Measurements from ENCODE around the gene MAGI1. TPM values are rescaled to one million over a fixed set of nuclear protein-coding genes. Genes with fewer than 3 reads are reported as not detected.
A peak's percentile ranks its signal among the peaks of the same experiment; 100 is the strongest.

MAGI1 gene
- total RNA-seq, 1 experiment from 2014 or later = 0.88 TPM

DNA sequence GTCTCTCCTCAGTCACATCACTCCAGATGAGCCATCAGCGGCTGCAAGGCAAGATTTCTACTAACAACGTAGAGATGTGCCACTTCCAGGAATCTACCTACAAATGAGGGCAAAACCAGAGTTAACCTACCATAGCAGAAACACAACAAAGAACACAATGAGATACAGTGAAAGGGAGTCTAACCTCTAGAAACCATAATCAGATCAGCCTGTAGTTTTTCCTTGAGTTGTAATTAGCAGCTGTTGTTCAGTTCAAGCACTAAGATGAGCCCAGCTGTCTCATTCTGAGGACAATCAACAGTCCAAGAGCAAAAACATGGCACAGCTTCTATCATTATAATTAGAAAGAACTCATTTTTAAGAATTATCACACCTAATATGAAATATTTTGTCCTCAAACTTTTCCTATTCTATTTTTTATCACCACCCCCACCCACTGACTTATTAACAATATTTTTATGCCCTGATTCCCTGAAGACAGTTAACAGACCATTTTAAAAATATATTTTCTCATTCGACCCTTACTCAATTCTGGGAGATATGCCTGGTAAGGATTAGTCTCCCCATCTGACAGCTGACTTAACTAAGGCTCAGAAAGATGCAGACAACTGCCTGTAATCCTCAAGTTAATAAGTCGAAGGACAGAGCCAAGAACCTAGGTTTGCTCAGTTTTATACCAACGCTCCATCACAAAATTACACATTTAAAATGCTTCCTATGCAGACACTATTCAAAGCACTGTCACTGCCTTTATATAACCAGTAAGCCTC is 50.1 kb downstream of the MAGI1 start:
- in situ Hi-C loops (cut with HindIII; ENCODE audit: low pct_unique_long_range_greater_than_20kb, low sequenced_read_pairs) = no loop called here
- no peak for DNase-seq (ENCODE audit: low read depth)

DNA sequence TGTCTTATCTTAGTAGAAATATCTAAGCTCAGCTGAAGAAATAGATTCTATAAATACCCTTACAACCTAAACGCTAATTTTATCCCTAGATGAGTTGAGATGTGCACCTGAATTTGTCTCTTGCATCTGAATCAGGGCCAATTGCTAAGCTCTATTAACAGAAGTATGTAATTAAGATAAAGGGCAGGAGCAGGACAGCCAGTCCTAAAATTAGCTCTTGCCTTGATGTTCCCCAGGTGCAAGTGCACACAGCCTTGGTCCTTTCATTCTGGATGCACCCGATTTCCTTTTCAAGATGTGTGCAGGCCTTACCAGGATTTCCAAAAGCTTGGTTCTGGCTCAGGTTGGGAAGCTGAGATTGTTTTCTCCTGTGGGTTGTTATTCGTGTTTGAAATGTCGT is 52.4 kb downstream of the MAGI1 start:
- DNase-seq (ENCODE audit: low read depth) = no peak
- in situ Hi-C loops (cut with HindIII; ENCODE audit: low pct_unique_long_range_greater_than_20kb, low sequenced_read_pairs) = no loop called here

DNA sequence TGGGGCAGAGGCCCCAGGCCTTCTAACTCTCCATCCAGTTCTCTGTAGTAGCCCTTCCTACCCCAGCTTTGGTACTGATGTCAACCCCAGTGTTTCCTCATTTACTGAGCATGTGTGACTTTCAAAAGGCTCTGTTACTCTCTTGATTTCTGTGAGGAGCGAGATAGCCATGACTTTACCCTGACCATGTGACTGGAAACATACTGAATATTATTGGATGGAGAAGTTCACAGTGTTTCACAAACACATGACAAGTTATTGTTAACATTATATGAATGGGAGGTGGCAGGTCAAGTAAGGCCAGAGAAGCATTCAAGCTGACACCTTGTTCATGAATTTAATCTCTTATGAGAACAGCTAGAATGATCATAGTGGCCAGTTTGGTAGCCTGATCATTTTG is 53.7 kb downstream of the MAGI1 start:
- in situ Hi-C loops (cut with HindIII; ENCODE audit: low pct_unique_long_range_greater_than_20kb, low sequenced_read_pairs) = no loop called here
- DNase-seq (ENCODE audit: low read depth) = no peak

DNA sequence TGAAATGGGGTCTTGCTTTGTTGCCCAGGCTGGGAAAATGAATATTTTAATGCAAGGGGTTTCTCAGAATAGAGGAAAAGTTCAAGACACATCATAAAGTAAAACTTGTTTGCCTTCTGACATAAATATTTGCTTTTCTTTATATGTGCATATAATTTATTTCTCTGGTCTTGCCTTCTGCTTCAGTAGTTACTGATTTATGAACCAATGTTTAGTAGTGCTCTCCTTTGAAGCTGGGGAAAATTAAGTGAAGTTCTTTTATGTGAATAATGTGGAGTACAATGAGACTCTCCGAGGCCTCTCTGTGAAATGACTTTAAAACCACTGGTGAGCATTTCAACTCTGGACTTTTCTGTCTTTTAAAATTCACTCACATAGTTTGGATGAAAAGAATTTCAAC is 55.6 kb downstream of the MAGI1 start:
- in situ Hi-C loops (cut with HindIII; ENCODE audit: low pct_unique_long_range_greater_than_20kb, low sequenced_read_pairs) = no loop called here
- no peak for DNase-seq (ENCODE audit: low read depth)

DNA sequence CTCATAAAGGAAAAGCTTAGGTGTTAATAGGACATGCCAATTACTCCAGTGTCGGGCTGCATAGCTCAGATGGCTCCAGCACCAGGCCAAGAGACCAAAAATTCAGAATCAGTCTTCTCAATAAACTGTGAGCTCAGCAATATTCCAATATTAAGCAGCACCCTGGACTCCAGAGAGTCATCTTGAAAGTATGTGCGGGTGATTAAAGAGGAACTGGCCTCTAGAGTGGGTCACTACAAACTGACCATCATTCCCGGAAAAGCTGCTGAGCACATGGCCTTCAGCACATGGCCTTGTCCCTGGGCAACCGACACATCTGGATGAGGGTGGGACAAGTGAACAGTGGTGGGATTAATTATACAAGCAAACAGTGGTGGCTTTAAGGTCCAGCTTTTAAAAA is 59.0 kb downstream of the MAGI1 start:
- in situ Hi-C loops (cut with HindIII; ENCODE audit: low pct_unique_long_range_greater_than_20kb, low sequenced_read_pairs) = no loop called here
- no peak for DNase-seq (ENCODE audit: low read depth)

DNA sequence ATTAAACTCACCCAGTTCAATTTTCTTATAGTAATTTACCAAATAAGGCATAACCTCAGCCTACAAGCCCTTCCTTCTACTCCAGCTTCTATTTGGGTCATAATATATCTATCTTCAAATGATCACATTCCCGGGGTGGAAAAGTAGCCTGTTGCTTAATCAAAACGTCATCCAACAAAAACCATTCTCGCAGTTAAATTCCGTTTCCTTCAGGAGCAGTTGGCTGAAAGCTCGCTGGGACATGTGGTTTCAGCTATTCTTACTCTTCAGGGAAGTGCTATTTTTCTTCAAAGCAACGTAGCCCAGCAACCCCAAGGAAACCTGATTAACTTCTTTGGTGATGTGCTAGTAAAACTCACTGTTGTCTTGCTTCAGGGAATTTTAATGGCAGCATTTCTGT is 59.6 kb downstream of the MAGI1 start:
- no peak for DNase-seq (ENCODE audit: low read depth)
- in situ Hi-C loops (cut with HindIII; ENCODE audit: low pct_unique_long_range_greater_than_20kb, low sequenced_read_pairs) = no loop called here

DNA sequence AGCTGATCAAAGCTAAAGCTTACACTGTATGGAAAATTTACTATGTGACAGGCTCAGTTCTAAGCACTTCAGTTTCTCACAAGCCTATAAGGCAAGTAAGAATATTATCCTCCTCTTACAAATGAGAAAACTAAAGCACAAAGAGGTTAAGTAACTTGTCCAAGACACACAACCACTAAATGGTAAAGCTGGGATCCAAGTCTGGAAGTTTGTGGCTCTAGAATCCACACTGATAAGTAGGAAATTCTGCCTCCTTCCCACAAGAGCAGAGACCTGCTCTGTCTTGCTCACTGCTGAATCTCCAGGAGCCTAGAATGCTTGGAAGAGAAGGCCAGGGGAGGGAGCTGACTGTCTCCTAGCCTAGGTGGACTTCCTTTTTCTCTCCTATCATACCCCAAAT is 60.6 kb downstream of the MAGI1 start:
- no peak for DNase-seq (ENCODE audit: low read depth)
- in situ Hi-C loops (cut with HindIII; ENCODE audit: low pct_unique_long_range_greater_than_20kb, low sequenced_read_pairs) = no loop called here

DNA sequence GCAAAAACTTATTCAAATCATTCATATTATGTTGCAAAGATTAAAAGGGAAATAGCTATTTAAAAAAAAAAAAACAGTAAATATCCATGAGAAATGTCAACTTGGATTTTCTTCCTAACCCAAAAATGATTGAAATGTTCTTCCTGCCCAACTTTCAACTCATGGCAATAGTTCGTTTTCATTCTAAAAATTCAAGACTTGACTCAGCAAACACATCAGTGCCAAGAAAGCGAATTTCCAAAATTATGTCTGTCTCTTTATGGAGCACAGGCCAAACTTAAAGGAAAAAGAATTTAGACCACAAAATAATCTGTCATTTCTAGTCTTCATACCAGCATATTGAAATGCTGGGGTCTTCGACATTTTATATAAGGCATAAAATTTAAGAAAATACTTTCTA is 63.7 kb downstream of the MAGI1 start:
- DNase-seq (ENCODE audit: low read depth) = no peak
- in situ Hi-C loops (cut with HindIII; ENCODE audit: low pct_unique_long_range_greater_than_20kb, low sequenced_read_pairs) = no loop called here

DNA sequence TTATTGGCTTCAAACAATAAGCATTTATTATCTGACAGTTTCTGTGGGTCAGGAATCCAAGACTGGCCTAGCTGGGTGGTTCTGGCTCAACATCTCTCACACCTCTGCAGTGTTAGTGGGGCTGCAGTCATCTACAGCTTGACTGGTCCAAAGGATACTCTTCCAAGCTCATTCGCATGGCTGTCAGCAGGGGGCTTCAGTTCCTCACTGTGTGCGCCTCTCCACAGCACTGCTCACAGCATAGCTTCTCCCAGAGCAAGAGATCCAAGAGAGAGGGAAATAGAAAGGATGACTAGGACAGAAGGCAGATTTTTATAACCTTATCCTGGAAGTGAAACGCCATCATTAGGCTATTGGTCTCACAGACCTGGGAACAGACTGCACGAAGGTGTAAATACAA is 64.2 kb downstream of the MAGI1 start:
- no peak for DNase-seq (ENCODE audit: low read depth)

DNA sequence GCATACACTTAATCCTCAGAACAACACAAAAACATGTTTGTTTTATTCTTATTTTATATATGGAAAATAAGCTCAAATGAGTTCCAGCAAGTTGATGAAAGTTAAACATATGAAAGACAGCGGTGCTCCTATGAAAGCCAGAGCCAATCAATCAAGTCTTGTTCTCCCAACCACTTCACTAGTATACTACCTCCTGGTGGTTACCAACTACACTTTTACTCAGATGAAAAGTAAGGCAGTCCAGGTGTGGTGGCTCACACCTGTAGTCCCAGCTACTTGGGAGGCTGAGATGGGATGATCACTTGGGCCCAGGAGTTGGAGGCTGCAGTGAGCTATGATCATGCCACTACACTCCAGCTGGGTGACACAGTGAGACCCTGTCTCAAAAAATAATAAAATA is 66.0 kb downstream of the MAGI1 start:
- no peak for DNase-seq (ENCODE audit: low read depth)
- in situ Hi-C loops (cut with HindIII; ENCODE audit: low pct_unique_long_range_greater_than_20kb, low sequenced_read_pairs) = no loop called here

More for the DNA sequence above, 64.2 kb downstream of the MAGI1 start:
- in situ Hi-C loops (cut with HindIII; ENCODE audit: low pct_unique_long_range_greater_than_20kb, low sequenced_read_pairs) = no loop called here

DNA sequence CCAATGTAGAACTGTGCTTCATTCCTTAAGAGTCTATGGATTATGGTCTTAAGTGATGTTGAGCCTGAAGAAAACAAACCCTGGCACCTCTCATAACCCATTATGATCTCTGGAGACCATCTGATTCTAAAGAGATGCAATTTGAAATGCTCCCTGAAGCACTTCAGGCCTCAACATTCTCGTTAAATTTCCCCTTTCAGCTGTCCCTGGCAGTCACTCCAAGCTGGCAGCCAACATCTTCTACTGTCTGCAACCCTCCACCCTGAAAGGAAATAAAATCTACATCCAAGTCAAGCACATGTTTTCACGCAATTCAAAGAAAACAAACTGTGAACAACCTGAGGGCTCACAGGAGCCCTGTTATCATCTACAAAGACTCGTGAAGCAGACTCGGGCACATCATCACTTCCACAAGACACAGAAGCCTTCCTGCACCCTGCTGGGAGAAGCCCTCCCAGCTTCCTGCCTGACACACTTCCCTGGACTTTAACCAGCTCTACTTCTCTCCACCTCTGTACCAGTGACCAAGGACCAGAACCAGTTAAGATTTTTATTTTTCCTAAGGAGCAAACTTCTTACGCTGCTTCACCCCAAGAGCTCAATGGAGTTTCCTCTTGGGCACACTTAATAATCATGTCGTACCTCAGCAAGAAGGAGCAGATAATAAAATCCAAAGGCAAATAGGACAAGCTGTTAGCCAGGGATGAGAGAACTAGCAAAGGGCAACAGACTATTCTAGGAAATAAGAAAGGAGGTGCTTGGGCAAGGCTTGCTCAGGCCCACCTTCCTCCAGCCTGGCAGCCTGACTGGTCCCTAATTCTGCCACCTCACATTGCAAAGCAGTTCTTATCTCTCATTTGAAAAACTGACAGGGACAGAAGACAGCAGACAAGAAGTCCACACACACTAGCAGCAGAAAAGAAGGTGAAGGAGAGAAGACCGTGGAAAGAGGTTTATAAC is 67.1 kb downstream of the MAGI1 start:
- in situ Hi-C loops (cut with HindIII; ENCODE audit: low pct_unique_long_range_greater_than_20kb, low sequenced_read_pairs) = no loop called here
- DNase-seq (ENCODE audit: low read depth) = no peak

DNA sequence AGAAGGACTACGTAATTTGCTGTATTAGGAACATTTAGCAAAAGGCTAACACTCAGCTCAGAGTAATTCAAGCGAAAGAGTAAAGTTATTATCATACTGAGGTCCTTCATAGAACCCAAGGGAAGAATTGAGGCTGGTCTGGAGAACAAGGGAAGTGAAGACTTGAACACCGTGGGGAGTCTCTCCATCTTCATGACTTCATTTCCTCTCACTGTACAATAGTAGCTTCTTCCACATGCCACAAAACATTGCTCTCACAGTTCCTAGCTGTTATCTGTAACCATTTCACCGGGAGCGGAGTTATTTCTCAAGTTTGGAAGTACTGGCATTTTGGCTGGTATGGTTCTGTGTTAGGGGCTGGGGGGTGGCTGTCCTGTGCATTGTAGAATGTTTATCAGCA is 69.7 kb downstream of the MAGI1 start:
- in situ Hi-C loops (cut with HindIII; ENCODE audit: low pct_unique_long_range_greater_than_20kb, low sequenced_read_pairs) = no loop called here
- DNase-seq (ENCODE audit: low read depth) = no peak

DNA sequence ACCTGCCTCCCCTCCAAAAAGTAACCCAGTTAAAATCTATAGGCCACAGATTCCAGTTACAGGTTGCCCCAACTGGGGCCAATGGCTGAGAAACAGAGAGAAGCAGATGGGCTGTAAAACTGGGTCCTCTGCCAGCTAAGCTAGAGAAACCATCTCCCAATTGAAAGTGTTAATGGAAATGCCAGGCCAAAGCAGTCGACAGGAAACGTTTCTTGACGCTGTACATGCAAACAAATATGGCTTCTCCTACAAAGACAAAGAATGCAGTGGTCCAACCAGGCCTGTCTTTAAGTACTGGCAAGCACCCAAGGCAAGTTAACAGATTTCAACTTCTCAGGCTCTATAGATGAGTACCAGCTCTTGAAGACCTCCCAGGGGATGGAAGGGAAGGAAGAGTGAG is 71.3 kb downstream of the MAGI1 start:
- DNase-seq (ENCODE audit: low read depth) = no peak
- in situ Hi-C loops (cut with HindIII; ENCODE audit: low pct_unique_long_range_greater_than_20kb, low sequenced_read_pairs) = no loop called here

DNA sequence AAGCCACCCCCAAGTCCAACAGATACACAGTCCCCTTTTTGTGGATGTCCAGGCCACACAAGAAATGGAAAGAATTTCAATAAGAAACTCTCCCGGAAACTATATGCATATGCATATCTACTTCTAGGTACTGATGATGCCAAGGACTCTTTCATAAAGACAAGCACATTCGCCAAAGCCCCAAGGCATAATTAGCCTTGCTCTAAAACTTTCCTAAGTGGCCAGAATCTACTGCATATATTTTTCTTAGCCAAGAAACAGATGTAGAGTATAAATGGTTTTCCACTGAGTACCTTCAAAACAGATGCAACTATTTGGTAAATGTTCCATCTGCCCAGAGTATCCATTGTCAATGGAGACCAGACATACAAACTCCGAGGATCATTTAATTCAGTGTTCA is 73.9 kb downstream of the MAGI1 start:
- no peak for DNase-seq (ENCODE audit: low read depth)
- in situ Hi-C loops (cut with HindIII; ENCODE audit: low pct_unique_long_range_greater_than_20kb, low sequenced_read_pairs) = no loop called here

DNA sequence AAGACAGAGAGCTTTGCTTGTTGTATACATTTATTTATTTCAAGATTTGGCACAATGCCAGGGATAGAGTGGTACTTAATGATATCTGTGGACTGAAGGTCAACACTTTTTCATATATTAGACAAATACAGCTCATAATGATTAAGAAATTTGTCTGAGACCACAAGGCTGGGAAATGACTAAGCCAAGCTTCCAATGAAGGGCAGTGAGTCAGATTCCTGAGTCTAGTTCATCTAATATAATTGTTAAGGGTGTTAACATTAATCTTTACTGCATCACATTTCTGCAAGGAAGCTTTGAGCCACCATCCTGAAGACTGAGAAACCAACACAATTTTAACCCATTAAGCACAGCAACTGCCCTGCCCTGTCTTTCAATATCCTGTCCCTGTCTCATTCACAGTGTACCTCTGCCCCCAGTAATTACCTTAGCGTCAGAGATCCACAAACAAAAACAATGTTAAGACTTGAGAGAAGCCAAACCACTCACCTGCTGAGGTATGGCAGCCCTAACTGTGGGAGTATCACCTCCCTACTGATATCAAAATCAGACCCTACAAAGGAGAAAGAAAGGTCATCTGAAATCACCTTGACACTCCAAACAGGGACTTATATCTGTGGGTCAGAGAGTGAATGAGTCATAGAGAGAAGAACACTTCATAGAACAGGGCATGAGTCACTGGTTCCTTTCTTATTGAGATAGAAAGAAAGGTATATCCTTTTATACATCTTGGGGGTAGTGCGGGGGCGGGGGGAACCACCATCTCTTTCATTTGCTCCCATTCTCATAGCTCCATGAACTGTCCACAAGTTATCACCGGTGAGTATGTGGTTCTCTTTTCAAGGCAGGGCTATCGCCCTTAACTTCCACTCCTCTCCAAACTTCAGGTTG is 74.7 kb downstream of the MAGI1 start:
- peak; percentile 59 for DNase-seq (ENCODE audit: low read depth)
- in situ Hi-C loops (cut with HindIII; ENCODE audit: low pct_unique_long_range_greater_than_20kb, low sequenced_read_pairs) = no loop called here

DNA sequence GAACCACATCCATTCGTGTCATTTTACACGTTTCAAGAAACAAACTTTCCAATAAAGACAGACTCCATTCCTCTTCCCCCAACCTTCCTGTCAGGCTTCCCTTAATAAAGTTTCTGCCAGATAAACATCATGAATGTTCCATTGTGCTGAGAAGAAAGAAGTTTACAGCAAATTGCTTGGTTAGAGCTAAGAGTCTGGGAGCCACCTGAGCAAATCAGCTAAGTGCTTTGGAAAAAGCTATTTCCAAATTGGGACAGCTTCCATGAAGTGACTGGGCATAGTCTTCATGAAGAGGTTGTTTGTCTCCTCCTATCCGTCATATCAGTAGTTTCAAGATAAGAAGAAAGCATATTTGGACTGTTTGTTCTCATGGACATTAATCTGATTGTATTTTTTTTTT is 77.0 kb downstream of the MAGI1 start:
- in situ Hi-C loops (cut with HindIII; ENCODE audit: low pct_unique_long_range_greater_than_20kb, low sequenced_read_pairs) = no loop called here
- DNase-seq (ENCODE audit: low read depth) = no peak

DNA sequence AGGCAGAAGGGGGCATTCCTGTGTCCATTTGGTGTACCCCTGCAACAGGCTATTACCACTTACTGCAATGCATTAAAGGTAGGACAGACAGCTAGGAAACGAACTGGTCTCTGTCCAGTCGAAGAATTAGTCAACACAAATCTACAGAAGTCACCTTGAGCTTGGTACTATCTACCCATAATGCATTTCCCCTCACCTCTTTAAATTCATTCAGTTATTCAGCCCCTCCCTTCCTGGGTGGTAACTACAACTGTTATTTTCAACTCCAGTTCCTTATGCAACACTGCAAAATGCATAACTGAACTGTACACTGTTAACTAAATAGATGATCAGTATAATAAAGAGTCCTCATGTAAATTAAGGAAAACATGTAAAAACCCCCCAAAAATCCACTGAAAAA is 77.6 kb downstream of the MAGI1 start:
- in situ Hi-C loops (cut with HindIII; ENCODE audit: low pct_unique_long_range_greater_than_20kb, low sequenced_read_pairs) = no loop called here
- DNase-seq (ENCODE audit: low read depth) = no peak

DNA sequence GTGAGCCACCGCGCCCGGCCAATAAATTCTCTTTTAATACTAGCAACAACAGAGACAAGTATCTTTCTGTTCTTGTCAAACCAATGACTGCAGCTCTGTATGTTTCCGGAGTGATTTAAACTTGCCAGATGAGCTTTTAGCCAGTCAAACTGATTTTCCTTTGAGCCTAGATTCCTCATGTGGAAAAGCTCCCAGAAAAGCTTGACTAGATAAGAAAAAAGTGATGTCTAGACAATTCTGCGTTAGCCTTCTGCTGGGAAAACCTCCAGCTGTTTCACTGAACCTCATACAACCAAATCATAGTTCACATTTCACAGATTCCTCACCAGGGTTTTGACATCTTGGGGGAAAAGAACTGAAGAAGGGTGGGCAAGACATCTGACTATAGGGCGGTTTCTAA is 78.6 kb downstream of the MAGI1 start:
- in situ Hi-C loops (cut with HindIII; ENCODE audit: low pct_unique_long_range_greater_than_20kb, low sequenced_read_pairs) = no loop called here
- DNase-seq (ENCODE audit: low read depth) = no peak

DNA sequence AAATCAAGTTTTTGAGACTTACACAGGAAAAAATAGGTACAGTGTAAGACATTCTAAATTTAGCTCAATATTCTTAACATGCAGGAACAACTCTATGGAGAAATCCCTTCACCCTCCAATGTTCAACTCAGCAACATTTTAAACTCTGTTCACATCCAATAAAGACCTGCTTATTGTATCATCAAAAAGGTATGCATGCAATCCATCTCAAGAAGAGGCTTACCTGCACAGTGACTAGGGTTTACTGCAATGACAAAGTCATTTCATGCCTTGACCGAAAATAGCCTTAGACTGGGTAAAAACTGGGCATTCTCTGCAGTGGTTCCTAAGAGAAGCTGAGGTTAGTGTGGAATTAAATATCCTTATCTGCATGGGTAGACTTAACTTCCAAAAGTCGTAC is 80.5 kb downstream of the MAGI1 start:
- DNase-seq (ENCODE audit: low read depth) = no peak
- in situ Hi-C loops (cut with HindIII; ENCODE audit: low pct_unique_long_range_greater_than_20kb, low sequenced_read_pairs) = no loop called here
